GM19035 (cell line): ENCODE measurements around the gene RIPK3.
"Not testable (repeated sequence)": the region's sequence is repeated elsewhere in the genome, so short reads cannot be mapped to it uniquely, and the experiment has no call there.

ENCODE experiments used
- ATAC-seq: cut with Tn5 transposase; IDR thresholded peaks from one replicate; pipeline ENCODE4 v1.9.1; 2021; ENCODE audit not compliant: unreplicated experiment

RIPK3 gene

DNA sequence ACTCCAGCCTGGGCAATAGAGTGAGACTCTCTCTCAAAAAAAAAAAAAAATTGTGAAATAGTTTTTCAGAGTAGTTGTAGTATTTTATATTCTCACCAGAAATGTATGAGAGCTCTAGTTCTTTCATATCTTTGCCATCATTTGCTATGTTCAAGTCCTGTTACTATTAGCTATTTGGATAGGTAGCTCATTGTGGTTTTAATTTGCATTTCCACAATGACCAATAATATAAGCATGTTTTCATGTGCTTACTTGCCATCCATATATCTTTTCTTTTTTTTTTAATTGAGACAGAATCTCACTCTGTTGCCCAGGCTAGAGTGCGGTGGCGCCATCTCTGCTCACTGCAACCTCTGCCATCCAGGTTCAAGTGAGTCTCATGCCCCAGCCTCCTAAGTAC is 8.4 kb upstream of the RIPK3 start:
- ATAC-seq: no peak

DNA sequence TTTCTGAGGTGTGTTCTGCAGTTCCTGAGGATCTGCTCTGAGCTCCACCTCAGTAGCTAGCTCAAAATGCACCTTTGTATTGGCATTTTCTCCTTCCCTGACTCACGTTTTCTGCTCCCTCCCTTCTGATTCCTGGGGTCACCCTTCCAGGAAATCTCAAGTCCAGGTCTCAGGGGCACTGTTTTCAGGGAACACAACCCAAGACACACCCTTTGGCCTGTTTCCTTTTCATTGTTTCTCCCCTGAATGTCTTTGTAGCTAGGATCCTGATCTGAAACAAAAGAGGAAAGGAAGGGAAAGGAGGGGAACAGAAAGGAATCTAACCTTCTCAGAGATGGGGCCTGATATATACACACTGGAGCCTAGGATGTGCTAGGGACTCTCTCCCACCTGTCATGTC is 7.3 kb upstream of the RIPK3 start:
- no peak for ATAC-seq

DNA sequence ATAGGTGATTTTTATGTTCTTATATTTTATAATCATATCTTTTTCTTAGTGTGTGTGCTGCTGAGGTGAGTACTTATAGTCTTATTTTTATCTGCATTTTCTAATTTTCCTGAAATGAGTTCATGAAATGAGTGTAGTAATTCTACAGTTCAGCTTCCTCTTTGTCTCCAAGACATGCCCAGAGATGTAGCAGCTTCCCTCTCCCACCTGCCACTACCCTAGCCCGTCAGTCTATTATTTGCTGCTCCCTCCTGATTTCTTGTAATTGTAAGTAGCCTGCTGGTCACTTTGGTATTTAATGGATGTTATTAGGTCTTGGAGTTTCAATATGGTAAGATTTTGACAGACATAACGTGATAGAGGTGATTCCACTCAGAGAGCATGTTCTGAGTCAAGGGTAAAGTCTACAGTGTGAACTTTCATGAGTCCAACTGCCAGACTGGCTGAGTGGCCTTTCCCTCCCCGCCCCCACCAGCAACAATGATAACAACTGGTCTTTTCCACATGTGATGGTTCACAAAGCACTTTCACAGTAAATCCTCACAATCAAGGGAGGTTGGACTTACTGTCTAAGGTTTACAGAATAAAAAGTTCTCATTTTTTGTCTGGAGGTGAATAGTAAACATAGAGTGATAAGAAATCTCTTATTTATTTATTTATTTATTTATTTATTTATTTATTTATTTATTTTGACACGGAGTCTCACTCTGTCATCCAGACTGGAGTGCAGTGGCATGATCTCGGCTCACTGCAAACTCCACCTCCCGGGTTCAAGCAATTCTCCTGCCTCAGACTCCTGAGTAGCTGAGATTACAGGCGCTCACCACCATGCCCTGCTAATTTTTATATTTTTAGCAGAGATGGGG is 4.2 kb upstream of the RIPK3 start:
- no peak for ATAC-seq

DNA sequence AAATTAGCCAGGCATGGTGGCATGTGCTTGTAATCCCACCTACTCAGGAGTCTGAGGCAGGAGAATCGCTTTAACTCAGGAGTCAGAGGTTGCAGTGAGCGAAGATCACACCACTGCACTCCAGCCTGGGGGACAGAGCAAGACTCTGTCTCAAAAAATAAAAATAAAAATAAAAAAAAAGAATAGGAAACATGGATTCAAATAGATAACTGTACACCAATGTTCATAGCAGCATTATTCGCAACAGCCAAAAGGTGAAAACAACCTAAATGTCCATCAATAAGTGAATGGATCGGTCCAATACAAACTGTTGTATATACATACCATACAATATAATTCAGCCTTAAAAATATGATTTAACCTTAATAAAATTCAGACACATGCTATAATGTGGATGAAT is 3.1 kb upstream of the RIPK3 start:
- ATAC-seq: no peak

DNA sequence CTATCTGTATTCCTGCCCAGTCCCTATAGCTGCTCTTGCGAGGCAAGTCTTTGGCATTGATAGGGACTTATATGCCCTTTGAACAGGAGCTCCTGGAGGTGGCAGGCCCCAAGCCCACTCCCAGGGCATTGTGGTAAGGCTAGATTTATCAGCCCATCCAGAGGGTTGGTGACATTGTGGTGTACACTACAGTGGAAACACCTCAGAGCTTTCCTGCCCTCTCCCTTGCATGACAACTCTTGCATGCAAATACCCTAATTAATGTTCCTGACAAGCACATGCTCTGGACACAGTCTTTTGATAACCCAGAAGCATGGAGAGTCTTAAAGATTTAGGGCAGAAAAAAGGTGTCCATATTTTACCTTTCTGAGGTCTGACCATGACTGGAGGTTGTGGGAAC is 815 bp upstream of the RIPK3 start:
- ATAC-seq: no peak

DNA sequence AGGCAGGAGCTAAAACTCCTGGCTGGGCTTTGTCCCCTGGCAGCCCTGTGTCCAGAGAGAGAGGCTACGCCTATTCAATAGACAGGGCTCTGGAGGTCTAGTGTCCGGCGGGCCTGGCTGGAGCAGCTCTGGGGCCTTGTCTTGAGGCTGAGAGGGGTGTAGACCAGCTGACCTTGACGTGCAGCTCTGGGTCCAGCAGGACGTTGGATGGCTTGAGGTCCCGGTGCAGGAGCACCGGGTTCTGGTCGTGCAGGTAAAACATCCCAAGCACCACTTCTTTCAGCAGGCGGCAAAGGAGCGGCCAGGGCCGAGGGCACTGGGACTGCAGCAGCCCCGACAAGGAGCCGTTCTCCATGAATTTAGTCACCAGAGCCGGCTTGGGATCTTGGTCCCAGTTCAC is 948 bp downstream of the RIPK3 start:
- no peak for ATAC-seq

DNA sequence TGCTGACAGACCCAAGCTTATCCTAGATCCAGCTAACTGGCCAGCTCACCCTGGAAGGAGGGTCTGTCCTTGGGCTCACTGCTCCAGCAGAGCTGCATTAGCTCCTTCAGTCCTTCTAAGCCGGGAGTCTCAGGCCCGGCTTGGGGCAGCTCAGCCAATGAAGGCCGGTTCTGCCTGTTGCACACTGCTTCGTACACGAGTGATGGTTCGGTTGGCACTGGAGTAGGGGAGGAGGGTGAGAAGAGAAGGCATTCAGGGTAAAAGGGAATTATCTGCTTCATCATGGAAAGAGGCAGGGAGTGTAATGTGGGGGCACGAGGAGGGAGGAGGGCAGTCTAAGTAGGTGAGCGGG is 2.0 kb downstream of the RIPK3 start:
- no peak for ATAC-seq

DNA sequence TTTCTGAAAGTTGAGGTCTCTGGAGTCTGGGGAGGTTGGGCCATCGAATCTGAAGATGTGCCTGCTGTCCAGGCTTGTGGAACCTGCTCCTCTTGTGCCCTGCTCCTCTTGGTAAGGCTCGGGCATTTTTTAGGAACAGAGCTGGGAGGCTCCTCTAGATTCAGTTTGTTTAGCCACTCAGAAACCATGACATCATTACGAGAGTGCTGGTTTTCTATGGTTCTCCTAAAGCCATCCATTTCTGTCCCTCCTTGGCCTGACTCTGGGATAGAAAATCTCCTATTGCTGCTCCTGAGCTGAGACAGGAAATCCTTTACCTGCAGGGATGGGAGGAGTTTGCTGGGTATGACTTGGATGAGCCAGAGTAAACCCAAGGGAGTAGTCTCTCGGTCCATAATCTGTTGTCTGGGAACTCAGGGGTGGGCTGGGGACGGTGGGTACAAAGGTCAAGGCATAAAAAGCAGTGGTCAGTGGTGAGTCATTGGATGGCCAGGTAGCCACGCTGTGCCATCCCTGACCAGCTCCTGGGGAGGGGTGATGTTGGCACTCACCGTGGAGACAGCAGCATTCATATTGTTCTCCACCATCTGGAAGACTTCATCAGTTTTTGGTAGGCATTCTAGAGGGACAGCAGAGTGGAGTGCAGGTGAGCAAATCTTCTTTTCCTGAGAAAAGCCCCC is 2.5 kb downstream of the RIPK3 start:
- no peak for ATAC-seq

DNA sequence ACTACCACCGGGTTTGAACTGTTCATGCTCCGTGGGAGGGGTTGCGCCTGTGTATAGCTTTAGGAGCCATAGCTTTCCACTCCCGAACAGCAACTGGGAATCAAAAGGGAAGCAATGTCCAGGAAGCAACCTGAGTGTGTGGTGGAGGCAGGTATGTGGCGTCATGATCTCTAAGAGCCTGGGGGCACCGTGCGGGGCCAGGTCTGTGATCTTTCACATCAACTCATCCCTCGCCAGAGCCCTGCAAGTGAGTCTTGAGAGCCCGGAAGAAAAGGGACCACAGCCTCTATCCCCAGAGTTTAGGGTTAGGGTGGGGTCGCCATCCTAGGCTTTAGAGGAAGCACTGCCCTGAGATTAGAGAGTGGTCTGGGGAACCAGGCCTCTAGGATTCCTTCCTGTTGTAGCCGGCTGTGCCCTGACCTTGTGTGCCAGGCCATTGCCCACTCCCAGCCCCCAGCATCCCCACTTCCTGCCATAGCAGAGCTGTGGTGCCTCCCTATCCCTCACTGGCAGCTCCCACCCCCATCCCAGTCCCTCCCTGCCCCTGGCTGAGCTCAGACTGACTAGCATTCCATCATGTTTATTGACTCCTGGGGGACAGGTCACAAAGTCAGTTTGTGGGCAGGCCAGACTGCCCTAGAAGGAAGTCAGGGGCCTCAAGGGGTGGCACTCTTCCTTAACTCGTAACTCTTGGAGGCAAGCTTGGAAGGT is 4.2 kb downstream of the RIPK3 start:
- ATAC-seq: no peak

DNA sequence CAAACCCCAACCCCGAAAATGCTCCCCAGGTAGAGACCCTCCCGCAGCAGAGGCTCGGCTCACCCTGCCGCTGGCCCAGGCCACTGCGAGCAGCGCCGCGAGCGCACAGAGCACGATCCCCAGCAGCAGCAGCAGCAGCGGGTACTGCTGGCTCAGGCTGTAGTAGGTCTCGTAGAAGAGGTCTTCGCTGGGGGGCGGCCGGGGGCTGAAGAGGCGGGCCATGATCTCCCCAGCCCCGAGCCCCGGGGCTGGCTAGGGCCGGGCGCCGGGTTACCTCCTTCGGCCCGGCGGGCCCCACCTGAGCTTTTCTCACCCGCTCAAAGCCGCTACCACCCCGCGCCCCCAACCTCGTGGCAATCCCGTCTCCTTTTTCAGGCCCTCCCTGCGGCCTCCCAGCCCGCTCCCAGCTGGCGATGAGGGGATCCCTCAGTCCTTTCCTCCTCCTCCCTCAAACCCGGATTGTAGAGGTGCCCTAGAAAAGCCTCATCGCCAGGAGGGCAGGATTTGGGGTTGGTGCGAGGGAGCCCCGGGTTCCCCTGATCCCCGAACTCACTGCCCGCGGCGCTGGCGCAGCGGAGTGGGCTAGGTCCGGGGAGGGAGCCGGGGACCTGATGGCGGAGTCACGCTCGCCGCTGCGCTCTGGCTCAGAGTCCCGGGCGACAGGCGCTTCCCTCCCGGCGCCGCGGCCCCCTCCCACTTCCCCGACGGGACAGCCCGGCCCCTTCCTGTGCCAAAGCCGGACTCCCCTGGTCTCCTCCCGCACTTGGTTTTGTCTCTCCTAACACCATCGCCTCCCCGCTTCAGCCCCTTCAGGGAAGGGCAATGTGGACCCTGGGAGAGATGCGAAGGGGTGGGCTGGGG is 5.1 kb downstream of the RIPK3 start, which contains the start of gene ADCY4:
Gene ADCY4 (minus strand): TSS at position 641 of the 861 bp plus-strand sequence. CDS start 419 bp downstream, at position 222.
- no peak for ATAC-seq

DNA sequence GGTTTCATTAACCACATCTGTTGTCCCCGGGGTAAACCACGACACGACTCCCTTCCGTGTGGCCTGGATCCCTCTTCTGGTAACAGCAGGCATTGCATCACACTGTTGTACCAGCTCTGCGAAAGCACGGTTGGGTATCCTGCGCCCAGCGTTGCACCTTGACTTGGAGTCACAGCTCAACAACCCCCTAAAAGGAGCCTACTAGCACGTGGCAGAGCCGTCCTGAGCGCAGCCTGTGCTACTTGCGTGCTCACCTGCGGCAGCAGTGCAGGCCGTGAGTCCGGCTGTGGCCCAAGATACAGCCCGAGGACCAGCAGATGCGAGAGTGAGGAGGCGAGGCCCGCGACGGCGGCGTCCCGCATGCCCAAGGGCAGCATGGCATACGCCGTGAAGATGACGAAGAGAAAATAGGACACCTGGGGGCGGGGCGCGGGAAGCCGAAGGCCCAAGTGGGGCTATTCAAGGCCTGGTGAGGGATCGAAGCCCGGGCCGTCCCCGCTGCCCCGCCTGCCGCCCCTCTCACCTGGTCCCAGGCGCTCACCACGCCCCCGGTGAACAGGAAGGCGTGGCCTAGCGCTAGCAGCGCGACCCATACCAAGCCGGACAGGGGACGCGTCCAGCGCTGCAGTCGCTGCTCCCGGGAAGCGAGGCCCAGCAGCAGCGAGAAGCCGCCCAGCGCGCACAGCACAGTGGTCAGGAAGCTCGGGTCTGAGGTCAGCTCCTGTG is 7.4 kb downstream of the RIPK3 start:
- ATAC-seq: peak; percentile 78

DNA sequence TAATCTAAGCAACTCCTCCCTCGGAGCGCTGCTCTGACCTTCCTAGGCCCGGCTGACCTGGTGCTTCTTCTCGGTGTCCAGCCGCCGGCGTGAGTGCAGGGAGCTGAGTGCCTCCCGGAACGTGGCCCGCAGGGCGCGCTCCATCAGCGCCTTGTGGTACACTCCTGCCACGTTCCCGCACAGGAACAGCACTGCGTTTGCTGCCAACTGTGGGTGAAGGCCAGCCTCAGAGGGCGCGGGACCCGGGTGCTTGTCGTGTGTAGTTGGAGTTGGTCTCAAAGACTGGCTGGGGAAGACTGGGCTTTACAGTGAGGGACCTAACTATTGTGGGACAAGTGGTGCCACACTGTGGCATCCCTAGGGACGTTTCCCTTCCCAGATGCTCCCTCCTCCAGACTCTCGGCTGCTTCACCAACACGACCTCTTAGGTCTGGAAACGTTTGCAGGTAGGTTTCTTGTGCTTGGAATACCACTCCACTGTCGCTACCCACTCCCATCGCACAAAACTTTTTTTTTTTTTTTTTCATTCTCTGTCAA is 8.0 kb downstream of the RIPK3 start:
- no peak for ATAC-seq

DNA sequence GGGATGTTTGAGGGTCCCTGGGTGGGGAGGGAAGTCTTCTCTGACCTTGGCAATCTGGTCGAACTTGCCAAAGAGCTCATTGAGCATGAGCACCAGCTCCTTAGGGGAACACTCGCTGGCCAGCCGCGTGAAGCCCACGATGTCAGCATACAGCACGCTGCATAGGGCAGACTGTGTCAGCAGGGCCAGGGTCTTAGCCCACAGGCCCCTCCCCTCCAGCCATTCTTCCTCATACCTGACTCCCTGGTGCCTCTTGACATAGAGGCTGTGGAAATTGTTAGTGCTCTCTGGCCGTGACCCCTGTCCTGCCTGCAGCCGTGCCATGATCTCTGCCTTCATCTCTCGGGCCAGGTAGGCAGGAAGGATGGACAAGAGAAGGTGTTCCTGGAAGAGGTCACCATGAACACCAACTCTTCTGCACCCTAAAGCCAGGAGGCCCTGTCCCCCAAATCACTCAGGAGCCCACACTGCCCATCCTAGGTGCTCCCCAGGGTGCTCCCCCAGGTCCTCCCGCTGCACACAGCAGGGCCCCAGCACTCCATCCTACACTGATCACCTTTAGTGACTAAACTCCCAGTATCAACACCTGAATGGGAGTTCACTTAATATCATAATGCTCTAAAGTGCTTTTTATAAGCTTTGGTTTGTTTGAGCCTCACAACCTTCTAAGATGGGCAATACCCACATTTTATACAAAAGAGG is 8.7 kb downstream of the RIPK3 start:
- no peak for ATAC-seq

DNA sequence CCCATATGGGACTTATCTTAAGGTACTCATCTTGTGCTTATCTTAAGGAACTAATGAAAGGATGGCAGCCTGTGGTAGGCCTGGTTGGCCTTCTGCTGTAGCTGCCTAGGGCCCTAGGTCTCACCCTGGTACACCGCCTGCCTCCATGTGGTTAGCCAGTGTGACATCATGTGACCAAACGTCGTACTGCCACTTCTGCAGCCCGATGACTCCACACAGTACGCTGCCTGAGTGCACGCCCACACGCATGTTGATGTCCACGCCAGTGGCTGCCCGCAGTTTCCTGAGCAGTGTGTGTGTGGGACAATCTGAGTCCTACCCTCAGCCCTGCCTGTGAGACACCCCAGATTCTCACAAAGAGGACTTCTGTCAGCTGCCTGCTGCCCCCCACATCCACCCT is 10.1 kb downstream of the RIPK3 start:
- ATAC-seq: no peak

DNA sequence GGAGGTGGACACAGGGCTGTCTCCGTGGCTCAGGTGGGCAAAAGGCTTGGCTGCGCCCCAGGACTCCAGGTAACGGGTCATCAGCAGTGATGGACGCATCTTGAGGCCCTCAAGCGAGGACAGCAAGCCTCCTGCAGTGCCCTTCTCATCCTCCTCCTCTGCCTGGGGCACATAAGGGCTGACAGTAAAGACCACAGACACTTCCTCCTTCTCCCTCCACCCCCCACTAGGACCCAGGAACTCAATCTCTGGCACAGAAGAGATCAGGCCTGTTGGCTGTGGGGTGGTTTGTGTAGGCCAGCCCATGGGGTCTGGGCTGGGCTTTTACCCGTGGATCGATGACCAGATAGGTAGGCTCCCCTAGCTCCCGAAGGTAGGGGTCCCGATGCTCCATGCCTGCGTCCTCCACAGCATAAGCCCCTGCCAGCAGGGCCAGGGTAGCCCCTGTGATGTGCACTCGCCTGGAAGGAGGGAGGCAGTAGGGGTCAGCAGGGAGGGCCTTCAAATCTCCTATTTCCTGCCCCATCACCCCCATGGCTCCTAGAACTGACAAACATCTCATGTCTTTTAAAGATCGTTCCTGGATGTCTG is 10.6 kb downstream of the RIPK3 start:
- ATAC-seq: no peak

DNA sequence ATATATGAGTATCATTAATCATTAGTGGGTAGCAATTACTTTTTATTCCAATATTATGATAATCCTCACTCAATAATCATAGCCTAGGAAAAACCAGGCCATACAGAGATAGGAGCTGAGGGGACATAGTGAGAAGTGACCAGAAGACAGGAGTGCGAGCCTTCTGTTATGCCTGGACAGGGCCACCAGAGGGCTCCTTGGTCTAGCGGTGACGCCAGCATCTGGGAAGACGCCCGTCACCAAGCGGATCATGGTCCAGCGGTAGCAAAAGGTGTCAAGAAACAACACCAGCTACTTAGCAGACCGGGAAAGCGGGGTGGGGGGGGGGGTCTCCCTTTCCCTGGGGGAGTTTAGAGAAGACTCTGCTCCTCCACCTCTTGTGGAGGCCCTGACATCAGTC is 11.9 kb downstream of the RIPK3 start:
- not testable (repeated sequence) for ATAC-seq

DNA sequence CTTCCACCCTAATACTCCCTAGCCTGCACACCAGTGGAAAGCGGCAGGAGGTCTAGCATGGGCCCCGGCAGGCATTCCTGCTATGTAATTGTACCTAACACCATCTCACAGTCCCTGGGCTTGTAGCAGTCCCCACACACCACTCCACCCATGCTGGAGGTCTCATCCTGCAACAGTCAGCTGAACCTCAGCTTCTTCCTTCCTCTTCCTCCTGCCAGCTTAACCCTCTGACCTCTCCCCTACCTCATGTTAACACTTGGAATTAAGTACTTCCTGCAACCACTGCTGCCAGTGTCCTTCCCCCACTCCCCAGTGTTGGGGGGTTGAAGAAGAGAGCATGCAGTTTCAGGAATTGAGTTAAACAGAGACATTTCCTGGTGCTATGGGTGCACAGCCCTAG is 12.5 kb downstream of the RIPK3 start:
- no peak for ATAC-seq

DNA sequence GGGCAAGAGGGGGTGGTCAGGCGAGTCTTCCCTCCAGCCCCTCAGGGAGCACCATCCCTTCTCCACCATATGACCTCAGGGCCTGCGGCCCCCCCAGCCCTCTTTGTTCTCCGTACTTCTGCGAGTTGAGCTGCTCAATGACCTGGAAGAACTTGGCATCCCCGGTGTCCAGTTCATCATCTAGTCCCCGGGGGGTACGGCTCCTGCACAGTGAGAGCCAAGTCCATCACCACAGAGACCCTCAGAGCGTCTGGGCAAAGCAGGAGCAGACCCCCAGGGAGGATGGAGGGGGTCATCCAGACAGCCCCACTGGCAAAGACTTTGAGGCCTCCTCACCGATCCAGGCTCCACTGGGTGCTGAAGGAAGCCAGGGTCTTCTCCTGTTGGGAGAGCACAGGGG is 13.8 kb downstream of the RIPK3 start:
- no peak for ATAC-seq

DNA sequence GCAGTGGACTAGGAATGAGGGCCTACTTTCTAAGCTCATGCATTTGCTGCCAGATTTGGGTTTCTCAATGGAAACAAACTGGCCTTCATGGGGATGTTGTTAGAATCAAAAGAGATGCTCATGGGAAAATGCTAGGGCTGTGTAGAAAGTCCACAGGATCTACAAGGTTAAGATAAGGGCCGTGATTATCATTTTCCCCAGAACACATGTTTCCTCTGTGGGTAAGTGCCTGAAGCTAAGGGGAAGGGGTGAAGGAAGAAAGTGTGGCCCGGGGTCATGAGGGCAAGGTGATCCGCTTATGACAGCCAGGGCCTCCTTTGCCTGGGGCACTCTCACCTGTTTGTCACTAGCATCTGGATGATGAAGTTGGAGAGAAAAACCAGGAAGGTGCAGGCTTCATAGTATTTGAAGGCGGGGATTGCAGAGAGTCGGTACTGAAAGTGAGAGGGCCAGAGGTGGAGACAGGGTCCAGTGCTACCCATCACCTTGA is 14.7 kb downstream of the RIPK3 start:
- no peak for ATAC-seq
